ENCODE measurements around the gene CACNA1G.

The CACNA1G gene

GRCh38 chr17:50533720-50534148 is 26.8 kb upstream of the CACNA1G start:
- DNase-seq (ENCODE audit: low spot score), result no peak

DNA sequence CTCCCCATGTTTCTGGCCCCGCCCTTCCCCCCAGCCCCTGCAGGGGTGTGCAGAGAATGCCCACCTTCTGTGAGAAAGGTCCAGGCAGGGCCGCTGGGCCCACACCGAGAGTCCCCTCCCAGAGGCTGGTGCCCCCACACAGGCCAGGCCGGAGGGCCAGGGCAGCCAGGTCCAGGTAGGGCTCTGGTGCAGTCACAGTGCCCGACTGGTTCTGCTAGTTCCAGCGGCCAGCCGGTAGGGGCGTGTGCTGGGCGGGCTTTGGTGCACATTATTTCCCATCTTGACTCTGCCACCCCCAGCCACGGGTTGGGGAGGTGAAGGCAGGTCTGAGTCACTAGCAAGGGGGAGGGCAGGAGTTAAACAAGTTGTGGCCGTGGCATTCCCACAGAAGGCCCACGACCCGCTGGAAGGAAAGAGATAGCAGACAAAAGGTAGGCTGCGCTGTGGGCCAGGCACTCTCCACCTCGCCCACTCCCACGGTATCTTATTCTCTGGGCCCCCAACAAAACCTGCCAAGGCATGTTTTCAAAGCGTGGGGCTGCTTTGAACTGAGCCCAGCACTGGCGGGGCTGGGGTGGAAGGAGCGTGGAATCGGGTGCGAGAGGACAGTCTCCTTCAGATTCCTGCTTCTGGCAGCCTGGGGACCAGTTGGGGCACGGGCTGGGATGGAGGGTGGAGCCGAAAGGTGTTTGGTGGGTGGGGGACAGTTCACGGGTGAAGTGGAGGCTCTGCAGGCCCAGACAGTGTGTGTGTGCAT is 26.1 kb upstream of the CACNA1G start:
- no peak for DNase-seq (ENCODE audit: low spot score)

GRCh38 chr17:50534979-50535326 is 25.6 kb upstream of the CACNA1G start:
- DNase-seq (ENCODE audit: low spot score), result no peak

- no peak for DNase-seq (ENCODE audit: low spot score)
These were observed 25.1 kb upstream of the CACNA1G start for GRCh38 chr17:50535407-50535806.

DNA sequence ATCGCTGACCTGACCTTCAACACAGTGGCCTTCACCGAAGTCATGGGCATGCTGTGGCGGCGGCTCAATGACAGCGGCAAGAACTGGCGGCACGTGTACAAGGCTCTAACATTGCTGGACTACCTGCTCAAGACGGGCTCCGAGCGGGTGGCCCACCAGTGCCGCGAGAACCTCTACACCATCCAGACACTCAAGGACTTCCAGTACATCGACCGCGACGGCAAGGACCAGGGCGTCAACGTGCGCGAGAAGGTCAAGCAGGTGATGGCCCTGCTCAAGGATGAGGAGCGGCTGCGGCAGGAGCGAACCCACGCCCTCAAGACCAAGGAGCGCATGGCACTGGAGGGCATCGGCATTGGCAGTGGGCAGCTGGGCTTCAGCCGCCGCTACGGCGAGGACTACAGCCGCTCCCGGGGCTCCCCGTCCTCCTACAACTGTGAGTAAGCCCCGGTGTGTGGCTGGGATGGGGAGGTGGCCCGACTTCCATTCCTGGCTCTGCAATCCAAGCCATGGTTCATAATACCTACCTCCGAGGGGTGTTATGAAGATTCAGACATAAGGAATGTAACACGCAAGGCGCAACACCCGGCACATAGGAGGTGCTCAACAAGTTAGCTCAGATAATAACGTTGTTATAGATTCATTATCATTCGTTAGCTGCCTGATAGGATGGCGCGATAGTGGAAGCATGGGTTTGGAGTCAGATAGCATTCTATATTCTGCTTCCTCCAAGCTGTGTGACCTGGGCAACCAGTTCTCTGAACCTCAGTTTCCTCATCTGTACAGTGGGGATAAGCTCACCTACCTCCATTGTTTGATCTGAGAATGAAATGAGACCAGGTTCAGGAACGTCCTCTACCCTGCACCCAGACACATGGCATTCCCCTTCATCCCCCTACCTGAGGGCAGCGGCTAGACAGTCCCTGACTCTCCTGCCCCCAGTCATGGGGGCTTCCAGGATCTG is 23.6 kb upstream of the CACNA1G start:
- DNase-seq (ENCODE audit: low spot score), result no peak

DNA sequence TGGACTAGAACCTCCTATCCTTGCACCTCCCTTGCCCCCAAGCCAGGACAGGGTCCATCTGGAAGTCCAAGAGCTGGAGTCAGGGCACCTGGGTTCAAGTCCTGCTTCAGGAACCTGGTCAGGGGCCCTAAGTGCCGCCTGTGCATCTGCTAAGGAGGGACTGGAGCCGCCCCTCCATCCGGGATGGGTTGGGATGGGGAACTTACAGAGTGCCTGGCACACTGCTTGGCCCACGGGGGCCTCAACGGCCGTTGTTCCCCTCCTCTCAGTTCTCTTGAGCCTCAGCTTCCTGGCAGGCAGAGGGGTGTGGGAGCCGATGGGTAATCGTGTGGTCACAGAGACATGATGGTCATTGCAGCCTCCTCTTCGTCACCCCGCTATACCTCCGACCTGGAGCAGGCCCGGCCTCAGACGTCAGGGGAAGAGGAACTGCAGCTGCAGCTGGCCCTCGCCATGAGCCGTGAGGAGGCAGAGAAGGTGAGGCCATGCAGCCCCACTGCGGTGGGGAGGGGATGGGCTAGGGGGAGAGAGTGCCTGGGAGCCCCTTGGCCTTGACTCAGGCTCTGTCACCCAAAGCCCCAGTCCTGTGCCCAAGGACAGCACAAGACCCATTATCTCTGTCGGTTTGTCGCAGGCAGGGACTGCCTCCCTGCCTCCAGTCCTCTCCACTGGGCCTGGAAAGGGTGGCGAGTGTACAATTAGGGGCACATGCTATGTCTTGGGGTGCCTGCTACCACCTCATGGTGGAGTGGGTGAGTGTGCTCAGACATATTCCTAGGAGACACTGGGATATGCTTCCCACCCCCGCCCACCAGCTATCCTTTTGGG is 22.6 kb upstream of the CACNA1G start:
- DNase-seq (ENCODE audit: low spot score), result no peak

GRCh38 chr17:50538549-50539410 is 21.7 kb upstream of the CACNA1G start:
- DNase-seq (ENCODE audit: low spot score), result no peak

DNA sequence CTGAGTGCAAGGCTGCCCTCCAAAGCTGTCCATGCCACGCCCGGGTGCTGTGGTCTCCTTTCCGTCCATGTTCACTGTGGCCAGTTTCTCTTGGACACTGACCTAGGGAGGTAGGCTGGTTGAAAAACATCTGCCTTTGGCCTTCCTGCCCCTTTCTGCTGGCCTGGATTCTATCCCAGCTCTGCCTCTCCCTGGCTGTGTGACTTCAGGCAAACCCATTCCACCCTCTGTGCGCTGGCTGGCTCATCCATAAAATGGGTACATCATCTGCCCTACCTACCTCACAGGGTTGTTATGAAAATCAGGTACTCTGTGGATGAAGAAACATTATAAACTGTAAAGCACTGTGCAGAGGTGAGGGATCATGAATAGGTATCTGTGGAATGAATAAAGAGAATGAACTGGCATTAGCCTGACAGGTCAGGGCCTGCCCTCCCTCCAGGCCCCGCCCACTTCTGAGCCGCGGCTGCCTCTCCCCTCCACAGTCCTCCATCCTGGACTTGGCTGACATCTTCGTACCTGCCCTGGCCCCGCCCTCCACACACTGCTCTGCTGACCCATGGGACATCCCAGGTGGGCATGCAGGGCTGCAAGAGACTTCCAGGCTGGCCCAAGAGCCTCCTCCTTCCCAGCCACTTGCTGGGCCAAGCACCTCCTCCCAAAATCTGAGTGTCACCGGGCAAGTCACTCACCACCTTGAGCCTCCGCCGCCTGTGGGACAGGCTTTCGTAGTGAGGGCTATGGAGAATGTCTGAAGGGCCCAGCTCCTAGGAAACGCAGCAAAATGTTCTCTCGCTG is 20.6 kb upstream of the CACNA1G start:
- DNase-seq (ENCODE audit: low spot score), result no peak

GRCh38 chr17:50540560-50541401 is 19.7 kb upstream of the CACNA1G start:
- DNase-seq (ENCODE audit: low spot score), result no peak

GRCh38 chr17:50541402-50541715 is 19.2 kb upstream of the CACNA1G start:
- DNase-seq (ENCODE audit: low spot score), result no peak

DNA sequence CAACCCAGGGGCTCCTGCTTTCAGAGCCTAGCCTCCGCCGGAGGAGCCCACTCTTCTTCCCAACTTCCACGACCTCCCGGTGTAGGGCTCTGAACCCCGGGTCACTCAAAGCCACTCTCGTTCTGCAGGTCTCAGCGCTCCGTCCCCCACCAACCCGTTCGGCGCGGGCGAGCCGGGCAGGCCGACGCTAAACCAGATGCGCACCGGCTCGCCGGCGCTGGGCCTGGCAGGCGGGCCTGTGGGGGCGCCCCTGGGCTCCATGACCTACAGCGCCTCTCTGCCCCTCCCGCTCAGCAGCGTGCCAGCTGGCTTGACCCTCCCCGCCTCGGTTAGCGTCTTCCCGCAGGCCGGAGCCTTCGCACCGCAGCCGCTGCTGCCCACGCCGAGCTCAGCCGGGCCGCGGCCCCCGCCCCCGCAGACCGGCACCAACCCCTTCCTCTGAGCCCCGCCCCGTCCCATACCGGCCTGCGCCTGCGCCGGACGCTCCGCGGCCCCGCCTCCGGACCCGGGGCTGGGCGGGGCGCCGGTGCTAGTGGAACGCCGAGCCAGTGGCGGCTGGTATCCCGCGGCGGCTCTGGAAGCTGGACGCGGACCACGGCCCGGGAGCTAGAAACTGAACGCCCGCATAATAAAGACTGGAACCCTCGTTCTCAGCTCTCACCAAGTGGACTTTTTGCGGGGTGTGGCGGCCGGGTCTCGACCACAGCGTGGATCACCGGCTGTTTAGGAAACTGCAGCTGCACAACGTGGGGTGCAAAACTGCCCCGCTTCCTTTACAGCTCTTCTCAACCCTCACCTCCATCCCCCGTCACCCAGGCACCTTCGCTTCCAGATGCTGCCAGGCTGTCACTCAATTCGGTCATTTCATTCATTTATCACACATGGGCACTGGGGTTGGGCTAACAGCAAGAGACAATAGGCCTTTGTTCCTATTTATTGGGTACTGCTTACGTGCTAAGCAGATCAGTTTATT is 18.5 kb upstream of the CACNA1G start:
- peak; percentile 99 for DNase-seq (ENCODE audit: low spot score)

DNA sequence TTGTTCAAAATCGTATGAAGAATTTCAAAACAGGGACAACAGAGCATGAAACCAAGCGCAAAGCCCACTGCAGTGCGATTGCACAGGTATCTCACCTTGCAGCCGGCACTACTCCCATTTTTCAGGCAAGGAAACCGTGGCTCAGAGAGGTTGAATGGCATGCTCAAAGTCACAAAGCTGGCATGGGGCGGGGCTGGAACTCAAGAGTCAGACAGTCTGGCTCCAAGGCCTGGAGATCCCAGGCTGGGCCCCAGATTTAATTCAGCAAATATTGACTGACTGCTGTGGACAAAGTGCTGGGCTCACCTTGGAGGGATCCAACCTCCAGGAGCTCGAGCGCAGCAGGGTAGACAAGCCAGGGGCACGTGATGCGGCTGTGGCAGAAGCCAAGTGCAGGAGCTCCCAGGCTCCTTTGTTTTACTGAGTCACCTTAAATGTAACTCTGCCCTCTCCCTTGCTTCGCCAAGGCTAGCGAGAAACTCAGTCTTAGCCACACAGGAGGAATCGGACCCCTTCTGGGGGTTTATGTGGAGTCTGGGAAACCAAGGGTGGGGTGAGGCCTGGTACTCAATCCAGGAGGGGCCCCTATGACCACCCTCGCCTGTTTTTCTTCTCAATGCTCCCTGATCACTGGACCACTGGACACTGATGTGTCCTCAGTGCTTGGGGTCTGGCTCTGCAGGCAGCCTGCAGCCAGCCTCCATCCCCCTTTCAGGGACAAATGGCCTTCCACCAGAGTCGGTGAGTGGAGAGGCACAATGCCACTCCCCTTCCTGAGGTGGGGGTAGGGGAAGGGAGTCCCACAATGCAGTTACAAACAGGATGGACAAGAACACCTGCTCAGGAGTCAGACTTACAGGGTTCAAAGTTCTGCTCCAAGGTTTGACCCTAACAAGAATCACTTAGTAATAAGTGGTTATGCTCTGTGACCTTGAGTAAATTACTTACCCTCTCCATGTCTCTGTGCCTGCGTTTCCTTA is 17.4 kb upstream of the CACNA1G start:
- DNase-seq (ENCODE audit: low spot score), result no peak

DNA sequence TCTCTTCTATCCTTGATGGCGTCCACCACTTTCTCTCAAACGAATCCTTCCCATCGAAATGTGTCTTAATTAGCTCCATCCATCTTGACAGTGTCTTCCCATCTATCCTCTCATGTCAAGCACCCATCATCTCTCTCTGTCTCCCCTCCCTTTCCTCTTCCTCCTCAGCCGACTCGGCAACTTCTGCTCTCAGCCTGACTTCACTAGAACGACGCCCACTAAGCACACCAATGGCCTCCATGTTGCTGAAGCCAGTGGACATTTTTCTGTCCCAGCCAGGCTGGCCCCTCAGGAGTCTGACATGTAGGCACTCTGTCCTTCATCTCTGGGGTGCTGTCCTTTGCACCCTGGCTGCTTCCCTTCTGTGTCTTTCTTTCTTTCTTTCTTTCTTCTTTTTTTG is 16.0 kb upstream of the CACNA1G start:
- DNase-seq (ENCODE audit: low spot score), result no peak

DNA sequence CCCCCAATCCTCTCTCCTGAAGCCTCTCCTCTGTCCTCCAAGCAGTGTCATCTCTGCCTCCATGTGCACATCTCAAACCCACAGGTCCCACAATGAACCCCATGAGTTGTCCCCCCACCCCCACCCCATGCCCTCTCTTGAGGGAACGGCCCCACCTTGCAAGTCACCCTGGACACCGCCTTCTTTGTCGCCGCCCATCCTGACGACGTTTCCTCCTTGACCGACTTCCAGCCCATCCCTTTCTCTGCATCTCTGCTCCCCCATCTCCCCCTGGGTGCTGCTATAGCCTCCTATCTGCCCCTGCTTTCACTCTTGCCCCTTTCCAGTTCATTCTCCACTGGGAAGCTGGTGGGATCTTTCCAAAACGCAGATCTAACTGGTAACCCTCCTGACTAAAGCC is 15.2 kb upstream of the CACNA1G start:
- no peak for DNase-seq (ENCODE audit: low spot score)

DNA sequence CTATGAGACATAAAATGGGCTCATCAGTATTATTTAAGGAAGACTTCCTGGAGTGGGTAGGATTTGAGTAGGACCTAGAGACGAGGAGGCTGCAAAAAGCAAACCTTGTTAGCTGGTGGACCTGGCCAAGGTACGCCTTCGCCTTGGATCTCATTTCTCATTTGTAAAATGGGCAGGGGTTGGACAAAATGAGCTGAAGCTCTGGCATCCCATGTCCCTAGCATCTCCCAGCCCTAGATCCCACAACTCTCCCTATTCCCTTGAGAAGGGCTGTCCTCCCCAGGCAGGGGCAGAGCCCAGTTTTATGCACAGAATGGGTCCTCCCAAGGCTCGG is 13.8 kb upstream of the CACNA1G start:
- DNase-seq (ENCODE audit: low spot score), result no peak

GRCh38 chr17:50547035-50547735 is 13.3 kb upstream of the CACNA1G start, which contains the start of gene SPATA20:
Gene SPATA20 (plus strand): TSS chr17:50547174. CDS start chr17:50547209, 35 bp downstream.
- DNase-seq (ENCODE audit: low spot score), result peak; percentile 92

- DNase-seq (ENCODE audit: low spot score), result no peak
These were observed 12.8 kb upstream of the CACNA1G start for GRCh38 chr17:50547736-50548083.
